ENCODE data around the gene RARRES2.
"Not testable (repeated sequence)": the region's sequence is repeated elsewhere in the genome, so short reads cannot be mapped to it uniquely, and the experiment has no call there.

The RARRES2 gene

GRCh38 chr7:150341263-150342120 lies at the start of gene RARRES2:
RARRES2 (minus strand) TSS chr7:150341629; CDS start chr7:150340609, 1,020 bp downstream.
- DNase-seq, result no peak

- DNase-seq, result no peak
Measured at GRCh38 chr7:150390205-150390604, 48.8 kb upstream of the RARRES2 start.

- DNase-seq, result no peak
Measured at GRCh38 chr7:150389532-150389816, 48.0 kb upstream of the RARRES2 start.

- no peak for DNase-seq
Measured at GRCh38 chr7:150388709-150389531, 47.5 kb upstream of the RARRES2 start.

GRCh38 chr7:150388306-150388705 lies 46.9 kb upstream of the RARRES2 start:
- DNase-seq, result no peak

- DNase-seq, result not testable (repeated sequence)
Measured at GRCh38 chr7:150385884-150386283, 44.5 kb upstream of the RARRES2 start.

GRCh38 chr7:150385302-150385723 lies 43.9 kb upstream of the RARRES2 start:
- DNase-seq, result no peak

- DNase-seq, result no peak
Measured at GRCh38 chr7:150384406-150385301, 43.2 kb upstream of the RARRES2 start.

- DNase-seq, result no peak
Measured at GRCh38 chr7:150383710-150384397, 42.4 kb upstream of the RARRES2 start.

GRCh38 chr7:150382844-150383225 lies 41.4 kb upstream of the RARRES2 start:
- no peak for DNase-seq

GRCh38 chr7:150382123-150382843 lies 40.9 kb upstream of the RARRES2 start:
- no peak for DNase-seq

GRCh38 chr7:150381785-150382122 lies 40.3 kb upstream of the RARRES2 start:
- no peak for DNase-seq

- DNase-seq, result no peak
Measured at GRCh38 chr7:150381096-150381495, 39.7 kb upstream of the RARRES2 start.

- DNase-seq, result no peak
Measured at GRCh38 chr7:150380463-150380862, 39.0 kb upstream of the RARRES2 start.

GRCh38 chr7:150379441-150380379 lies 38.3 kb upstream of the RARRES2 start:
- peak; percentile 23 for DNase-seq

GRCh38 chr7:150378853-150379440 lies 37.5 kb upstream of the RARRES2 start, which contains the start of gene ZNF775:
ZNF775 (plus strand) TSS chr7:150379330; CDS start chr7:150388471, 9,141 bp downstream.
- peak; percentile 98 for DNase-seq

GRCh38 chr7:150378115-150378852 lies 36.9 kb upstream of the RARRES2 start:
- peak; percentile 55 for DNase-seq

GRCh38 chr7:150377635-150378034 lies 36.2 kb upstream of the RARRES2 start:
- DNase-seq, result no peak

- no peak for DNase-seq
Measured at GRCh38 chr7:150377196-150377595, 35.8 kb upstream of the RARRES2 start.

All from activated CD4-positive, alpha-beta T cell treated with anti-CD3 and anti-CD28 coated beads, Interleukin-10, Interleukin-2, amounts not matched to agents 100 ng/mL and 50 ng/mL, durations not matched to agents 16 hours and 8 hours (primary cell).